GM12891 (cell line): ENCODE data around the gene AMOTL2.

Experiments
- POLR2A ChIP-seq: IDR thresholded peaks from 2 replicates; pipeline ENCODE4 v1.6.1; 2011; ENCODE audit warnings: low read depth, low read length, control low read depth
- POLR2AphosphoS5 ChIP-seq: IDR thresholded peaks from 2 replicates; pipeline ENCODE4 v1.6.1; 2011; ENCODE audit warnings: low read depth, low read length, control low read depth

- TF ChIP-seq POLR2AphosphoS5 (no peak), POLR2A (no peak)
These were observed 56.1 kb downstream of the AMOTL2 start for GRCh38 chr3:134318166-134318565.
